NCI-H748 (cell line): ENCODE measurements around the gene DOHH.
"Not testable (repeated sequence)": the region's sequence is repeated elsewhere in the genome, so short reads cannot be mapped to it uniquely, and the experiment has no call there.

Source experiments
- DNase-seq: peaks from one replicate; lab custom pipeline; 2025; ENCODE audit not compliant: unreplicated experiment; lab: John Stamatoyannopoulos, UW

DOHH gene

DNA sequence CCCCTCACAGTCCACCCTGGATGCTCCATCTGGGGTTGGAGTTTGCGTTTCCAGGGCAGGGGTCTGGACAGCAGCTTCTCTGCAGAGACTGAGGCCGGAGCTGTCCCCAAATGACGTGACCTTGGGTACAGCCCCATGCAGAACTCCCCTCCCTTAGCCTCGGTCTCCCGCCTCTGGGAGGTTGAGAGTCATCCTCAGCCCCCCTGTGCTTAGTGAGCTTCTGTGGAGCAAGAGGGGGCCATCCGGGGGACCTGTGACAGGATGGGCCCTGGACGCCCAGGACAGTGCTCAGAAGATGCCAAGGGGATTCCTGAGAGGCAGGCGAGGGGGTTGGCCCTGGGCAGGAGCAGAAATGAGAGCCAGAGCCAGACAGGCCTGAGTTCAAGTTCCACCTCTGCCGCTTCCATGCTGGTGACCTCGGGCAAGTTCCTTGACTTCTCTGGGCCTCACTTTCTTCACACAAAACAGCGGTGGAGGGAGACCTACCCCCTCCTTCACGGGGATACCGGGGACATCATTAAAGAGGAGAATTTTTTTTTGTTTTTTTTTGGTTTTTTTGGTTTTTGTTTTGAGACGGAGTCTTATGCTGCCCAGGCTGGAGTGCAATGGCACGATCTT lies 40.4 kb downstream of the DOHH start:
- DNase-seq = no peak

DNA sequence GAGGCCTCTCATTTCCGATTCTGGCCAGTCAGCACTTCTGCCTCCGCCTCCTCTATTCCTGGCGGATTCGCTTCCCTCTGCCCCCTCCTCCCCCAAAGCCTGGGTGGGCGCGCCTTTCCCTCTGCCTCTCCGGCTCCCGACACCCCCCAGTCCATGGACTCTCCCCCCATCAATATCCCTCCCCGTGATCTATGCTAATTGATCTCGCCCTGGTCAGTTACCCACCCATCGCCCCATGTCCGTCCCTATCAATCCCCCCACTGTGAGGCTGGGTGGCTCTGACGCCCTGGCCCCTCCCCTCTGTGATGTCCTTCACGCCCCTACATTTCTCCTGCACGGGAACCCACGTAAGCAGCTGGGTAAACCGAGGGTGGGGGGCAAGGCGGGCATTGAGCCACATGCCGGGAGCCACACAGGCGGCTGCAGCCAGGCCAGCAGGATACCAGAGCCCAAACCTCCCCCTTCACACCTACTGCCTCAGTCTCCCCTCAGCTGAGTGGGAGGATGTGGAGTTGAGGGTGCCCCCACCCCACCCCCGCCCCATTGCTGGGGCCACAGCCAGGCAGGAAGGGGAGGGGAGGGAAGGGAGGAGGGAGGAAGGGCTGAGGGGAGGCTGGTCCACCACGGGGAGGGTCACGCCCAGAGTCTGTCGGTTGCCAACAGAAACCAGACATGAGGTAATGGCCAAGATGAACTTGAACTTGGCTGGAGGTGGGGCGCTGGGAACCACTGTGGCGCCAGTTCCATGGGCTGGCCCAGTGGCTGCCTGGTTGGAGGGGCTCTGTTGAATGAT lies 41.2 kb downstream of the DOHH start:
- DNase-seq = peak; percentile 12

DNA sequence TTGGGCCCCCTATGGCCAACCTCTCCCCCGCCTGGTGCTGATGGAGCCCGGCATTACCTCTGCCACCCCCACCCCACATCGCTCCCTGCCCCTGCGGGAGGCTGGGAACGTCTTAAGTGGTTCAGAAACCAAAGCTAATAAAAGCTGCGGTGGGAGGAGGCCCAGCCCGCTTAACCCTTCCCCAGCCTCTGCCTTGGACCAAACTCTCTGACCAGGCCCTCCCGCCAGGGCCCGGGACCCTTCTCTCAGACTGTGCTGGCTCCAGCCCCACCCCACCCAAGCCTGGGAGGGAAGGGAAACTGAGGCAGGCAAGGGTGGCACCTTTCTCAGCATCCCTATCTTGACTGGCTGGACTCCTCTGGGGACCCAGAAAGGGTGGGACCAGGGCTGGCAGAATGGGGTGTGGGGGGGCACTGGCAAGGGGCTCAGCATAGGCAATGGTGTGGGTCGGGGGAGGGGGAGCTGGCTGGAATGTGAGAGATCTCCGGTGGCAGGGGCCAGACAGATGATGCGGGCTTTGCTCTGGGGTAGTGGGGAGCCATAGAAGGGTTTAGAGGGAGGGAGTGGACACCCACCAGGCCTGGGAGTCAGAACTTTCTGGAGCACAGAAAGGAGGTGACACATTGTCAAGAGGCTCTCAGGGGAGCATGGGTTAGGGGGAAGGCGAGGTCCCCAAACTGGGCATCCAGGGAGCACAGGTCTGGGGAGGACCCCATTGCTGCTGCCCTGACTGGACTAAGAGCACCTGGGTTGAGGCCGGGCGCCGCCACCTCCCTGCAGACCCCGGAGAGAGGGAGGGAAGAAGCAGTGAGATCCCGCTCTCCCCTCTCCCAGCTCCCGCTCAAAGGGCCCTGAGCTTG lies 42.0 kb downstream of the DOHH start:
- DNase-seq = no peak

DNA sequence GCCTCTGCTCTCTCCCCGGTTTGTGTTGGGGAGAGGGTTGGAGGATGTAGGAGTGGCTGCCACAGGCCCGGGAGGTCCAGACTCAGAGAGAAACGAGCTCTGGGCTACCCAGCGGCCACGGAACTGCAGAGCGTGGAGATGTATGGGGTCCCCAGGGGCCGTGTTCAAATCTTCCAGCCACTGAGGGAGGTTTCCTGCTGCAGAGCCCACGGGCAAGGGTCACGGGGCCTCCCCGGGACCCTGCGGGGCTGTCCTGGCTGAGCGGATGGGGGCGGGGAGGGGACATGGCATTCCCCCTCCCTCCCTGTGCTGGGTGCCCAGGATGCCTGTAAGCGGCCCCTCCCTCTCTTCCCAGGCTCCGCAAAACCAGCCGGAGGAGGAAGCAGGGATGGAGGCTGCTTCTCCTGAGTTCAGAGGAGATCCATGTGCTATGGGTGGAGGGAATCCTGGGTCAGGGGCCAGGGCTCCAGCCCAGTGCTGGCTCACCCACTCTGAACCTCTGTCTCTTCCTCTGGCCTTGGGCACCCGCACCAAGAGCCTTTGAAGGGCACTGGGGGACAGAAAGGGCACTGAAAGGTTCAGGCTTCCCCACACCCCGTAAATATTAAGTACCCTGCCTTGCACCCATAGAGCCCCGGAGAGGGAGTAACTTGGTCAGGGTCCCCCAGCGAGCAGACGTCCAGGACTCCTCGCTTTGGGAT lies 42.8 kb downstream of the DOHH start:
- DNase-seq = no peak

DNA sequence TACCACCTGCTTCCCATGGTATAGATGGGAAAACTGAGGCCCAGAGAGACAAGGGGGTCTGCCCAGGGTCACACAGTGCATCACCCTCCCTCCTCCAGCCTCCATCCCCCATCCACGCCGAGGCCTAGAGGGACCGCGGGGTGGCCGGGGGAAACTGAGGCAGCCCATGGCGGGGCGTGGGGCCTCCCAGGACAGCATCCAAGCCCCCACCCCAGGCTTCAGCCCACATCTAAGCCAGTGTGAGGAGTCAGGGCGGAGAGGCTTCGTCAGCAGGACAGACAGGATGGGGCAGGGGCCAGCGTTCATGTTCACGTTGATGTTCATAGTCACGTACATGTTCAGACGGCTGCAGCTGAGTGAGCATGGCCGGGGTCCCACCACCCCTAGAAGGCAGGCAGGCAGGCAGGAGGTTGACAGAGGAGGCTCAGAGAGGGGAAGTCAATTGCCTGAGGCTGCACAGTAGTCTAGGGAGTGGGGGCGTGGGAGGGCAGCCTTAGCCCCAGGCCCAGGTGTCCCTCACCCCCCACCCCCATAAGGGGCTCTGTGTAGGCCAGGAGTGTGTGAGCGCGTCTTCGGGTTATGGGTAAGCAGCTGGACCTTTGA lies 43.4 kb downstream of the DOHH start:
- DNase-seq = no peak

DNA sequence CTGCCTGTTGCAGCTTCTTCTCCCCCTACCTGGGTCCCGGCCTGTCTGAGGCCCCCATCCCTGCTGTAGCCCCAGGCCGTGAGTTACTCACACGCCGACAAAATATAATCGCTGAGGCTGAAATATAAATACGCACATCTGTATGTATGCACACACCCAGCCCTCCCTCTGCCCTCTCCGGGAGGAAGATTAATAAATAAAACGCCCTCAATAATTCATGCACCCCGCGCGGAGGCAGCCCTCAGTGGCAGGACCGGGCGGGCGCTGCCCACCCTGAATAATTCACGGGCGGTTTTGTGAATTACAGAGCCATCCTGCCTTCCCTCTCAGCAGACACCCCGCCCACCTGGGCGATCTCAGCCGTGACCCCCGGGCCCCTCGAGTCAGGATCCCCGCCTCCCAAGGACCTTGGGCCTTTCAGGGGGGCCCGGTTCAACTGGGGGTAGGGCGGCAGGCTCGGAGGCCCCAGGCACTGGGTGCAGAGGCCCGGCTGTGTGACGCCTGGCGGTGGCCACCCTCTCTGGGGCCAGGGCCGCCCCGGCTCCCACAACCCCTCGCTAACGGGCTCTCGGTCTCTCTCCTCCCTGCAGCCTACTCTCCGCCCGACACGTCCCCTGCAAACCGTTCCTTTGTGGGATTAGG lies 44.4 kb downstream of the DOHH start:
- no peak for DNase-seq

DNA sequence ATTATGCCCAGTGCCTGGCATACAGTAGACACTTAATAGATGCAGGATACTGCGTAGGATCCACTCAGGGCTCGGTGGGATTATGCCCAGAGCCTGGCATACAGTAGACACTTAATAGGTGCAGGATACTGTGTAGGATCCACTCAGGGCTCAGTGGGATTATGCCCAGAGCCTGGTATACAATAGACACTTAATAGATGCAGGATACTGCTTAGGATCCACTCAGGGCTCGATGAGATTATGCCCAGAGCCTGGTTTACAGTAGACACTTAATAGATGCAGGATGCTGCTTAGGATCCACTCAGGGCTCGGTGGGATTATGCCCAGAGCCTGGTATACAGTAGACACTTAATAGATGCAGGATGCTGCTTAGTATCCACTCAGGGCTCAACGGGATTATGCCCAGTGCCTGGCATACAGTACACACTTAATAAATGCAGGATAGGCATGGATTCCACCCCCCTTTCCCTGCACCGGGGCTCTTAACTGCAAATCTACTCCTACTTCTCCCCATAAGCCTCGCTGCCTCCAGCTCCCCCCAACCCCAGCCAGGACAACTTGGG lies 45.0 kb downstream of the DOHH start:
- DNase-seq = no peak

DNA sequence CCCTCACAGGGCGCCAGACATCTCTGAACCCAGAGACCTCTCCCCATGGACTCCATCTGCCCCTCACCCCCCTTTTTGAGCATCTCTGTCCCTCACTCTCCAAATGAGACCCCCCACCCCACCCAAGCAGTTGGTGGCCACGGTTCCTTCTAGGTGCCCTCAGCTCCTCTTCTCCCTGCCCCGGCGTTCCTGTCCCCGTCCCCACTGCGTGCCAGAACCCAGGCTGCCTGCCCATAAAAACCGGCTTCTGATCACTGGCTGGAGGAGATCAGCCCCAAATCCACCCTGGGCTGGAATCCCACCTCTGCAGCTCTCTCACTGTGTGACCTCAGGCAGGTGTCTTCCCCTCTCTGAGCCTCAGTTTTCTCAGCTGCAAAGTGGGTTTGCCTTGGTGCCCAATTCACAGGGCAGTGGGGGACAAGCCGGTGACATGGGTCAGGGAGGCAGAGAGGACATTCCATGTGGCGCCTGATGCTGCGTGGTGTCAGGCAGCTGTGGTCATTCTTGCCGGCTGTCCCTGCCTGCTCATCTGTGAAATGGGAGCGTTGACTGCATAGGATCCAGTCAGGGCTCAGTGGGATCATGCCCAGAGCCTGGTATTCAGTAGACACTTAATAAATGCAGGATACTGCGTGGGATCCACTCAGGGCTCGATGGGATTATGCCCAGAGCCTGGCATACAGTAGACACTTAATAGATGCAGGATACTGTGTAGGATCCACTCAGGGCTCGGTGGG lies 45.6 kb downstream of the DOHH start:
- DNase-seq = no peak

DNA sequence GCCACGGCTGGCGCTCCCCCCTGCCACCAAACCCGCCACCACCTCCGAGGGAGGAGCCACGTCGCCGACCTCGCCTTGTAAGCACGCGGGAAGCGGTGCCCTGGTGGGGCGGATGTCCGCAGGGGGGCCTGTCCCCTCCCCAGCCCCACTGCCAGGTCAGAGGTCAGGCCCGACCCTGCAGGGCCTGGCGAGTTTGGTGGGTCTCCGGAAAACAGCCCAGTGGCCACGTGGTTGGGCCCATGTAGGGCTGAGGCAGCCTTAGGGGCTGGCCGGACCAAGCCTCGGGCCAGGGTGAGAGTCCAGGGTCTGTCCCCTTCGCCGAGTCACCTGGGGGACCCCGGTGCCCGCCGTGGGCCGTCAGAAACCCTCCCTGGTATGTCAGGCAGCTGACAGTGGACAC lies 46.6 kb downstream of the DOHH start:
- no peak for DNase-seq

DNA sequence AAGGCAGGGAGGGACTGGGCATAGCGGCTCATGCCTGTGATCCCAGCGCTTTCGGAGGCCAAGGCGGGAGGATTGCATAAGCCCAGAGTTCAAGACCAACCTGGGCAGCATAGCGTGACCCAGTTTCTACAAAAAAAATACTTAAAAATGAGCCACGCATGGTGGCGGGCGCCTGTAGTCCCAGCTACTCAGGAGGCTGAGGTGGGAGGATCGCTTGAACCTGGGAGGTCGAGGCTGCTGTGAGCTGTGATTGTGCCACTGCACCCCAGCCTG lies 47.6 kb downstream of the DOHH start:
- not testable (repeated sequence) for DNase-seq

DNA sequence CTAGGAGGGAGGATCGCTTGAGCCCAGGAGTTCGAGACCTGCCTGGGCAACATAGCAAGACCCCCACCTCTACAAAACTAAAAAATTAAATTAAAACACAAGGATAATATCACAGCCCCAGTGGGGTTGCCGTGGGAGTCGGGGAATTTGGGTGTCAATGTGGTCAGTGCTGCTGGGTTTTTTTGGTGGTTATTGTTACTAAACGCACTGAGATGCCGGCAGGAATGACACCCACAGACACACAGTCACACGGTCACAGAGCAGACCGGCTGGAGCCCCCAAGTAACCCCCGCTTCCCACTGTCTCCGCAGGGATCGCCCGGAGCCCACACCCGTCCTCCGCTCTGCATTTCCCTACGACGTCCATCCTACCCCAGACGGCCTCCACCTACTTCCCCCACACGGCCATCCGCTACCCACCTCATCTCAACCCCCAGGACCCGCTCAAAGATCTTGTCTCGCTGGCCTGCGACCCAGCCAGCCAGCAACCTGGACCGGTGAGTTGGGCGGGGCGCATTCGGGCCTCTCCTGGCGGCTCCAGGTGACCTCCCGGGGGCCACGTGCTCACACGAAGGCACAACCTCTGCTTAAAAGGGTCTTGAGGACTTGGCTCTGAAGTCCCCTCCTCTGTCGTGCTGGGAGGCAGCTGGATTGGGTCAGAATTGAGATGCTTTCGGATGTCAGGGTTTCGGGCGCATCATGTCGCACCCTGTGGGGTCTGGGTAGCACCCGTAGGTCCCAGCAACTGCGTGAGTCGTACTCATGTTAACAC lies 48.1 kb downstream of the DOHH start:
- DNase-seq = no peak

DNA sequence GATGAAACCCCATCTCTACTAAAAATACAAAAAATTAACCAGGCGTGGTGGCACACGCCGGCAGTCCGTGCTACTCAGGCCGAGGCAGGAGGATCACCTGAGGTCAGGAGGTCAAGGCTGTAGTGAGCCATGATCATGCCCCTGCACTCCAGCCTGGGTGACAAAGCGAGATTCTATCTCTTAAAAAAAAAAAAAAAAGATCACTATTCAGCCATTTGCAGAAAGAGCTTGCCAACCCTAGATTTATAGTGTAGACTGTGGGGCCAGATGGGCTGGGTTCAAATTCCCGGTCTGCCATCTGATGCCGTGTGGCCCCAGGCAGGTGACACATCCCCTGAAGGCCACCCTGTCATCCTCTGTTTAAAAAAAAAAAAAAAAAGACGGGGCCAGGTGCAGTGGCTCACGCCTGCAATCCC lies 49.0 kb downstream of the DOHH start:
- DNase-seq = no peak

DNA sequence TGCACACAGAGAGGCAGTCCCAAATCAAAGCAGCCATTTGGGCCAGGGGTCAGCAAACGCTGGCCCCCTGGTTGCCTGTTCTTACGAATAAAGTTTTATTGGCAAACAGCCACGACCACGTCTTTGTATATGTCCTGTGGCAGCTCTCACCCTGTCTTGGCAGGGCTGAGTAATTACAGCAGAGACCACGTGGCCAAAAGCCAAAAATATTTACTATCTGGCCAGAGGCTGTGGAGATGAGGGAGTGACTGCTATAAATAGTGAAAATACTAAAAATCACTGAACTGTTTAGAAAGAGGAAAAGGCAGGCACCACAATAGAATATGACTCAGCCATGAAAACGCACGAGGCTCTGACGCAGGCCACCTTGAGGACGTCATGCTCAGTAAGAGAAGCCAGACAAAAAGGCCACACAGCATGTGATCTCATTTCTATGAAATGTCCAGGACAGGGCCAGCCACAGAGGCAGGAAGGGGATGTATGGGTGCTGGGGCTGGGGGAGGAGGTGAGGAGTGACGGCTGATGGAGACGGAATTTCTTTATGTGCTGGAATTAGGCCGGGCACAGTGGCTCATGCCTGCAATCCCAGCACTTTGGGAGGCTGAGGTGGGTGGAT lies 49.6 kb downstream of the DOHH start:
- DNase-seq = no peak

DNA sequence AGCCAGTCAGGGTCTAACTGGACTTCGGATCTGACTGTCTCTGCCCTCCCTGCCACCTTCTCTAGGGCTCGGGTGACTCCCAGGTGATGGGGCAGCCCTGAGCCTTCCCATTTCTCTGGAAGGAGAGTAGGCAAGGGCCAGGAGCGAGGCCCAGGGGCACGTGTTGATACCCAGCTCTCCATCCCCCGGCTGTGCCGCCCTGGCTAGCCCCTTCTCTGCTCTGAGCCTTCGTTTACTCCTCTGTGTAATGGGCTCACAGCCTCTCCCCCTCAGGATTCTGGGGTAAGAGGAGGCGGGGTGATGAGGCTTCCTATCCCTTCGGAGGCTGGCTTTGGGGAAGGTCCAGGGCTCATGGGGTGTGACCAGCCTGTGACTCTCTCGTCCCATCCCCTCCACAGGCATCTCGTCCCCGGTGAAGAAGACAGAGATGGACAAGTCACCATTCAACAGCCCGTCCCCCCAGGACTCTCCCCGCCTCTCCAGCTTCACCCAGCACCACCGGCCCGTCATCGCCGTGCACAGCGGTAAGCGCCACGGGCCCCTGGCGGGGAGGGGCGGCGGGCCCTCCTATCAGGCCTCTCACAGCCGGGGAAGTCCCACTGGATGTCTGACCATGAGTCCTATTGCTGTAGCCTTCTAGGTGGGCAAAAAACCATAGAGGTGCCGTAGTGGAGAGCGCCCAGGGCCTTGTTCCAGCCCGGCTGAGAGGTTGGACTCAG lies 51.7 kb downstream of the DOHH start:
- no peak for DNase-seq

DNA sequence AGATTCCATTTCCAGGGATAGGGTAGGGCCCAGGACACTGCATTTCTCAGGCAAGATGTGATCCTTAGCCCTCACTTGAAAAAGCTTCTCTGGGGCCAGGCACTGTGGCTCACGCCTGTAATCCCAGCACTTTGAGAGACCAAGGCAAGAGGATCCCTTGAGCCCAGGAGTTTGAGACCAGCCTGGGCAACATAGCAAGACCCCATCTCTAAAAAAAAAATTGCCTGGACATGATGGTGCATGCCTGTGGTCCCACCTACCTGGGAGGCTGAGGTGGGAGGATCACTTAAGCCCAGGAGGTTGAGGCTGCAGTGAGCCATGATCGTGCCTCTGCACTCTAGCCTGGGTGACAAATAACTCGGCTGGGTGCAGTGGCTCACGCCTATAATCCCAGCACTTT lies 53.8 kb downstream of the DOHH start:
- DNase-seq = not testable (repeated sequence)

DNA sequence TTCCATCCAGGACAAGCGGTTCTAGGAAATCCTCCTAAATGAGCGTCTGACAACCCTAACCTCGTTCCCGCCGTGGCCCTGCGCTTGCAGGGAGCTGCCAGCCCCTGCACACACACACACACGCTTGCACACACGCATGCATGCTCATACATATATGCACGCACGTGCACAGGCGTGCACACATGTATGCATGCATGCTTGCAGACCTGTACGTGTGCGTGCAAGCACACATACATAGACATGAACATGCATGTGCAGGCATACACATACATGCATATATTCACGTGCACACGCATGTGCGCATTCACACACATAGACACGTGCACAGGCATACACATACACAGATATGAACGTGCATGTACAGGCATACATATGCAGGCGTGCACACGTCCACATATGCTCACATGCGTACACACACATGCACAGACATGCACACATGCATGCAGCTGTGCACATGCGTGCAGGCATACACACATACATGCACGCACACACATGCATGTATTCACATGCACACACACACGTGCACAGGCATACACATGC lies 55.7 kb downstream of the DOHH start:
- DNase-seq = no peak

DNA sequence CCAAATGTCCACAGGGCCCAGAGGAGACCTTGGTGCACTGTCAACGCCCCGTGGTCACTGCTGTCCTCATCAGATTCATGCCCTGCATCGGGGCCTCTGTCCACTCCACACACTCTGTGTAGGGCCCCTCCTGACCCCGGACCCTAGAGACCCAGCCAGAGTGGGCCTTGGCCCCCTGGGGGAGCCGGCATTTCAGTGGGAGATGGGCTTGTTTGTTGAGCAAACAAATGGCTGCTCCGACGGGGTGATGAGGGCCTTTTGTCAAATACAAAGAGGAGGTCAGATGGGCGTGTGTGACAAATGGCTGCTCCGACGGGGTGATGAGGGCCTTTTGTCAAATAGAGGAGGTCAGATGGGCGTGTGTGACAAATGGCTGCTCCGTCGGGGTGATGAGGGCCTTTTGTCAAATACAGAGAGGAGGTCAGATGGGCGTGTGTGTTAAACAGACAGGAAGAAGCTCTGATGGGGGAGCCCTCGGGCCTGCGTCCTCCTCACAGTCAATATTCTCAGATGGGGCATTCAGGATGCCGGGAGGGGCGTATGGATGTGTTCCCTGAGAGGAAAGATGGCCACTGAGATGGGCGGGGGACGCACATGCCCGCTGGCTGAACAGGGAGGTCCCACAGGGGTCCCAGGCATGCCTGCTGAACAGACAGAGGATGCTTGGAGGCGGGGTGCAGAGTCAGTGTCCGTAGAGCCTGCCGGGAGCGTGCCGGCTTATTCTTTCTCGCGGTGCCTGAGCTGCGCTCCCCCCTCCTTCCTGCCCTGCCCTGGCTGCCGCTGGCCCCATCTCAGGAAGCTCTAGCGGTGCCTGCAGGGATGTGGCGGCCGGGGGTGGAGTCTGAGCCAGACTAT lies 56.4 kb downstream of the DOHH start:
- DNase-seq = peak; percentile 83
